ENCODE data around the gene YWHAG. TPM values are rescaled to one million over a fixed set of nuclear protein-coding genes. Genes with fewer than 3 reads are reported as not detected.
A peak's percentile ranks its signal among the peaks of the same experiment; 100 is the strongest.

YWHAG gene
- total RNA-seq, 1 experiment from 2014 or later: 178 TPM

GRCh38 chr7:76380623-76380966, 21.8 kb upstream of the YWHAG start:
- BruUV-seq (replicated peaks): no TSS peak
- H3K4me3 Mint-ChIP-seq (ENCODE audit: unreplicated experiment): peak overlapping the region; percentile 54
- intact Hi-C loops (cut with micrococcal nuclease): no loop called here
- no peak for DNase-seq (ENCODE audit: unreplicated experiment)
- no peaks in the 10 kb centered on the region for H3K9me3 Mint-ChIP-seq (ENCODE audit: unreplicated experiment)
- peaks cover 8% of the 10 kb centered on the region for H3K36me3 Mint-ChIP-seq (ENCODE audit: insufficient read depth, unreplicated experiment)
- ChIA-PET CTCF (interaction anchor here (0.5 kb wide), 1 partner anchor 325 kb away, joined by 3 read pairs; no protein-coding TSS in a partner anchor), POLR2A (no interaction called here)
- no peaks in the 10 kb centered on the region for H3K27me3 Mint-ChIP-seq (ENCODE audit: insufficient read depth, unreplicated experiment)
- TF ChIP-seq CTCF (IDR thresholded peaks at IDR 0.05; ENCODE audit: unreplicated experiment): no peak
- H3K4me1 Mint-ChIP-seq (ENCODE audit: insufficient read depth, unreplicated experiment): no peaks in the 10 kb centered on the region
- peak overlapping the region; percentile 73 for H3K27ac Mint-ChIP-seq (ENCODE audit: low read depth, unreplicated experiment)

GRCh38 chr7:76377186-76377918, 18.6 kb upstream of the YWHAG start:
- no TSS peak for BruUV-seq (replicated peaks)
- no peak overlapping the region for H3K27ac Mint-ChIP-seq (ENCODE audit: low read depth, unreplicated experiment)
- no peak overlapping the region for H3K4me3 Mint-ChIP-seq (ENCODE audit: unreplicated experiment)
- peaks cover 8% of the 10 kb centered on the region for H3K36me3 Mint-ChIP-seq (ENCODE audit: insufficient read depth, unreplicated experiment)
- no peak for DNase-seq (ENCODE audit: unreplicated experiment)
- no peak for TF ChIP-seq CTCF (IDR thresholded peaks at IDR 0.05; ENCODE audit: unreplicated experiment)
- POLR2A ChIA-PET: interaction anchor here (0.6 to 3.5 kb wide), 3 partner anchors 12 to 18 kb away, joined by 3 to 12 read pairs (median 3); no protein-coding TSS in a partner anchor
- no peaks in the 10 kb centered on the region for H3K9me3 Mint-ChIP-seq (ENCODE audit: unreplicated experiment)
- H3K27me3 Mint-ChIP-seq (ENCODE audit: insufficient read depth, unreplicated experiment): no peaks in the 10 kb centered on the region
- intact Hi-C loops (cut with micrococcal nuclease): no loop called here
- CTCF ChIA-PET: interaction anchor here (1.2 kb wide), 1 partner anchor 13 kb away, joined by 3 read pairs; no protein-coding TSS in a partner anchor
- H3K4me1 Mint-ChIP-seq (ENCODE audit: insufficient read depth, unreplicated experiment): peaks cover 10% of the 10 kb centered on the region

- no peak for TF ChIP-seq CTCF (IDR thresholded peaks at IDR 0.05; ENCODE audit: unreplicated experiment)
- ChIA-PET CTCF (interaction anchor here (1.0 kb wide), 1 partner anchor 16 kb away, joined by 7 read pairs; no protein-coding TSS in a partner anchor), POLR2A (interaction anchor here (0.6 to 3.5 kb wide), 4 partner anchors 10 to 73 kb away, joined by 3 to 12 read pairs (median 4); partner anchors contain the start of gene YWHAG)
- Mint-ChIP-seq H3K9me3 (ENCODE audit: unreplicated experiment) (no peaks in the 10 kb centered on the region), H3K4me3 (ENCODE audit: unreplicated experiment) (no peak overlapping the region), H3K27ac (ENCODE audit: low read depth, unreplicated experiment) (peak overlapping the region; percentile 32), H3K36me3 (ENCODE audit: insufficient read depth, unreplicated experiment) (peaks cover 4% of the 10 kb centered on the region), H3K27me3 (ENCODE audit: insufficient read depth, unreplicated experiment) (no peaks in the 10 kb centered on the region), H3K4me1 (ENCODE audit: insufficient read depth, unreplicated experiment) (peaks cover 10% of the 10 kb centered on the region)
- intact Hi-C loops (cut with micrococcal nuclease): no loop called here
- no TSS peak for BruUV-seq (replicated peaks)
- DNase-seq (ENCODE audit: unreplicated experiment): no peak
Observed at GRCh38 chr7:76375251-76375650, 16.5 kb upstream of the YWHAG start.

- no peaks in the 10 kb centered on the region for H3K36me3 Mint-ChIP-seq (ENCODE audit: insufficient read depth, unreplicated experiment)
- H3K9me3 Mint-ChIP-seq (ENCODE audit: unreplicated experiment): no peaks in the 10 kb centered on the region
- CTCF ChIA-PET: interaction anchor here (0.5 kb wide), 1 partner anchor 201 kb away, joined by 3 read pairs; no protein-coding TSS in a partner anchor
- POLR2A ChIA-PET: interaction anchor here (0.7 kb wide), 1 partner anchor 14 kb away, joined by 3 read pairs; no protein-coding TSS in a partner anchor
- H3K4me3 Mint-ChIP-seq (ENCODE audit: unreplicated experiment): no peak overlapping the region
- H3K4me1 Mint-ChIP-seq (ENCODE audit: insufficient read depth, unreplicated experiment): peaks cover 10% of the 10 kb centered on the region
- no peaks in the 10 kb centered on the region for H3K27me3 Mint-ChIP-seq (ENCODE audit: insufficient read depth, unreplicated experiment)
- TF ChIP-seq CTCF (IDR thresholded peaks at IDR 0.05; ENCODE audit: unreplicated experiment): no peak
- DNase-seq (ENCODE audit: unreplicated experiment): peak; percentile 38
- intact Hi-C loops (cut with micrococcal nuclease): no loop called here
- peak overlapping the region; percentile 49 for H3K27ac Mint-ChIP-seq (ENCODE audit: low read depth, unreplicated experiment)
- no TSS peak for BruUV-seq (replicated peaks)
Observed at GRCh38 chr7:76372984-76373833, 14.4 kb upstream of the YWHAG start.
